Measurements from ENCODE around the gene USP10. TPM values are rescaled to one million over a fixed set of nuclear protein-coding genes. Genes with fewer than 3 reads are reported as not detected.
"Not testable (repeated sequence)": the region's sequence is repeated elsewhere in the genome, so short reads cannot be mapped to it uniquely, and the experiment has no call there.

USP10 gene
- total RNA-seq, 1 donor from 2014 or later, result 53.8 TPM

DNA sequence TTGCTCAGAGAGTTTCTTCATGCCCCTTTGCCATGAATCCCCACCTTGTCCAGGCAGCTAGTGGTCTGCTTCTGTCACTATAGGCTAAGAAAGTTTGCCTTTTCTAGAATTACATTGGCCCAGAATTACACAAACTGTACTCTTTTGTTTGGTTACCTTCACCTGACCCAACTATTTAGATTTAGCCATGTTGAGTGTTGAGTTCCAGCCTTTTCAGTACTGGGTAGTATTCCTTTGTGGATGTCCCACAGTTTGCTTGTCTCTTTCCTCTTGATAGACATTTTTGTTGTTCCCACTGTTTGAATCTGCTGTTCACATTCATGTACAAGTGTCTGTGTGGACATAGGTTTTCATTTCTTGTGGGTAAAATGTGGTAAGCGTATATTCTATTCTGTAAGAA, 22.3 kb downstream of the USP10 start:
- DNase-seq (ENCODE audit: low spot score), result no peak
- intact Hi-C loops (cut with DNase I), result no loop called here

DNA sequence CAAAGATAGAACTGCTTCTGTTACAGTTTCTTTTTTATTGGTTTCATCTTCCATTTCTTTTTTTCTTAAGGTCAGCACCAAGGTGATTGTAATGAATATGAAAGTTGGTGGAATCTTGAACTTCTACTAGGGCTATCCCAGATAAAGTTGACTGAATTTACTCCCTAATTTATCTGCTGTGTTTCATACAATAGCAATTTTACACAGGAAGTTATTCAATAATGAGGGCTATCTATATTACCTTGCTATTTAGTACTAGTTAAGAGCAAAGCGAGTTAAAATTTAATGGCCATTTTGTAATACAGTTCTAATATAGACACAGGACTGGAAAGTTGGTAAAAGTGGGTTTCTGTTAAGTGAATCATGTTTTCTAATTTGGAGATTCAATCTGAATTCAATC, 24.1 kb downstream of the USP10 start:
- no peak for DNase-seq (ENCODE audit: low spot score)
- intact Hi-C loops (cut with DNase I), result no loop called here

DNA sequence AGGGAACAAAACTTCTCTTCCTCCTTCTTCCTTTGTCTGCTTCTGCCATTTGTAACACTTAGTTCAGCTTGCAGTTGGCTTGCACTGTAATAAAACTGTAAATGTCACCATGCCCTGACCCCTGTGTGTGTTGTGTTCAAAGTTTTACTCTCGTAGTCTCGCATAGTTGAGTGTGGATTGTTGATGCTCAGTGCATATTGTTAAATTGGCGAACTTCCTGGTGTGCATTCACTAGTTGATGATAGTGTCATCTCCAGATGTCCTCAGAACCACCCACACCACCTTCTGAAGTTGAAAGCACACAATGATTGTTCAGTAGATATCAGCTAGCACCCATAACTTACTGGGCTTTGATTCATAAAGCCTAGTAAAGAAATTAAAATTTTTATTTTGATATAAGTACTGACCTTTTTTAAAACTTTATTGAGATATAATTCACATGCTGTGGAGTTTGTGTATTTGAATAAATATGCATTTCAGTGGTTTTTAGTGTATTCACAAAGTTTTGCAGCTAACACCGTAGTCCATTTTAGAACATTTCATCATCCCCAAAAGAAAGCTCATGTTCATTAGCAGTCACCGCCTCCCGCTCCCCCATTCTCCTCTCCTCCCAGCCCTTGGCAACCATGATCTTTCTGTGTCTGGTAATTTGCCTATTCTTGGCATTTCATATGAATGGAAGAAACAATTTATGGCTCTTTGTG, 25.0 kb downstream of the USP10 start:
- intact Hi-C loops (cut with DNase I), result no loop called here
- DNase-seq (ENCODE audit: low spot score), result no peak

DNA sequence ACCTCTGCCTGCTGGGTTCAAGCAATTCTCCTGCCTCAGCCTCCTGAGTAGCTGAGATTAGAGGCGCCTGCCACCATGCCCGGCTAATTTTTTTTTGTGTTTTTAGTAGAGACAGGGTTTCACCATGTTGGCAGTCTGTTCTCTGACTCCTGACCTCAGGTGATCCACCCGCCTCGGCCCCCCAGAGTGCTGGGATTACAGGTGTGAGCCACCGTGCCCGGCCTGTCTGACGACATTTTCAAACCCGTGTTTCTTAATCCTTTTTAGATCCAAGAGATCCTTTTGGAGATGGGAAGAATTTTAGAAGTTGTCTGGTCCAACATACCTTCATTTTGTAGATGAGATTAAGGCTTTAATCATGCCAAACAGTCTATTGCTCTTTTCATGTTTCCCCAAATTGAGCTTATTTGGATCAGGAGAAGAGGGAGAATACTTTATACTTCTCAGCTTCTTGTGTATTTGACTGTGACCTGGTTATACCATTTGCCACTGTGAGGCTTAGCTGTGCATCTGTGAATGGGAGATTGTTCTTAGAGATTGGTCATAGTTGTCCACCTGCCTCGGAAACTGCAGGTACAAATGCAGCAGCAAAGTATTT, 25.8 kb downstream of the USP10 start:
- intact Hi-C loops (cut with DNase I), result loop anchor here (1.0 to 2.0 kb wide), 3 partner anchors 53 to 215 kb away; no protein-coding TSS in a partner anchor
- no peak for DNase-seq (ENCODE audit: low spot score)

DNA sequence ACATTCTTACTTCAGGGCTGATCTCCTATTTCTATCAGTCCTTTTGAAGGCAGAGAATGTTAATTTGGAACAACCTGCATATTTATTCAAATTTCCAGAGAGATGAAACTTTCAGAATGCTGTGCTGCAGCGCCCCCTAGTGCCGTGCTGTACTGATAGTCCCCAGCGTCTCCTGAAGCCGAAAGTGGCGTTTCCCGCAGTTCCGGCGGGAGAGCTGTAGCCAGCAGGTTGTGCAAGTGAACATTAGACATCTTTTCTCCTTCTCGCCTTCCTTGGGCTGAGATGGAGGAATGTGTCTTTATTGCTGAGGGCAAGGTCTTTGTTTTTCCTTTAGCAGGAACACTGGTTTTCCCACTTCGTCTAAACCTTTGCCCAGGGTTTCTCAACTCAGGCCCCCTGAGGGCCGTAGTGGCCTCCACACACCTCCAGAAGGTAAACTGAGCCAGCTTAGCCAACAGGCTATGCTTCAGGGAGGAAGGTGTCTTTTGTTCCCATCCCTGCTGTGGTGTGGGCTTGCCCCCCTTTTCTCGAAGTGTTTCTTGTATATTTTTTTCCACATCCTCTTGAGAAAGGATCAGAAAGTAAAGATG, 26.4 kb downstream of the USP10 start:
- peak; percentile 93 for DNase-seq (ENCODE audit: low spot score)
- intact Hi-C loops (cut with DNase I), result loop anchor here (1.0 to 2.0 kb wide), 3 partner anchors 54 to 215 kb away; no protein-coding TSS in a partner anchor

DNA sequence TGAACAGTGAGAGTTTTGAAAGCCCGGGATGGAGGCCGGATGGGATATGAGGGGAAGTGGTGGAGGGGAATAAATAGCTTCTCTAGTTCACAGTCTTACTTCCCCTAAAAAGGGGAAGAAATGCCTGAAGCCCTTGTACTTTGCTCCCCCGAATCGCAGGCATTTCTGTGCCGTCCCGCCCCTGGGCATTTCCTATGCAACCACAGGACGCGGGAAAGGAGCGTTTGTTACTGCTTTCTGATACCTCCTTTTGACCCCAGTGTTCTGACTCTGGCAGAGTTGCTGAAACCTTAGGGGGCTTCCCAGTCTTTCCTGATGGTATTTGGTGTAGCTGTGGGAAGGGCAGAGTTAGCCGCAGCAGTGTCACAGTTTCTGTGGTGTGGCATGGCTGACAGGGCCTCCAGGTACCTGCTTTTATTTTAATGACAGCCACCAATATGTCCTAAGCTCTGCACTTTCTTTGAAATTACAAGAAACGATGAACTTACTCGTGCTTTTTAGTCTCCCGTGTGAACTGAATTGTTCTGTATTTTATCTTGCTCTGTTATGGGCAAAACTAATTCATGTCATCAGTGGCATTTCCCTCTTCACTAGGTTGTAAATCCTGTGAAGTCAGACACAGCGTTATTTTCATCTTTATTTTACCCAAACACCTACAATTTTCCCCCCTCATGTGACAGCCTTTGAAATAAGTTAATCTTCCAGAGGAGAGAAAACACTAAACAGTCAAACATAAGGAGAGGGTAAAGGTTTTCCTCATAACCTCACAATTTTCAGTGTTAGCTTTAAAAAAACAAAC, 27.1 kb downstream of the USP10 start:
- DNase-seq (ENCODE audit: low spot score), result no peak
- intact Hi-C loops (cut with DNase I), result loop anchor here (1.0 to 2.0 kb wide), 3 partner anchors 55 to 216 kb away; no protein-coding TSS in a partner anchor

DNA sequence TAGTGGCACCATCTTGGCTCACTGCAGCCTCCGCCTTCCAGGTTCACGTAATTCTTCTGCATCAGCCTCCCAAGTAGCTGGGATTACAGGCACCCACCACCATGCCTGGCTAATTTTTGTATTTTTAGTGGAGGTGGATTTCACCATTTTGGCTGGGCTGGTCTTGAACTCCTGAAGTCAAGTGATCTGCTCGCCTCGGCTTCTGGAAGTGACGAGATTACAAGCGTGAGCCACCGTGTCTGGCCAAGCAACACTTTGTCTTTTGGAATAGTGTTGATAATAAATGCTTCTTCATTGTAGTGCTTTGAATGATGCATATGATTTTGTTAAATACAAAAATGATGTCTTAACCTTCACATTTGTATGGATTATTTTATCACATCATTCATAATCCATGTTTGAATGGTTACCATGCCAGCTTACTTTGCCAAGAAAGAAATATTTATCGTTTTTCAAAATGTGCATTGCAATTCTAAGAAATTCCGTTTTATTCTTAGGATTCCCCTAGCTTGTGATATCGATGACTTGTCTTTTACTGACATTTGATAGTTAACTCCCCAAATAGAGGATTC, 29.1 kb downstream of the USP10 start:
- DNase-seq (ENCODE audit: low spot score), result no peak
- intact Hi-C loops (cut with DNase I), result no loop called here

DNA sequence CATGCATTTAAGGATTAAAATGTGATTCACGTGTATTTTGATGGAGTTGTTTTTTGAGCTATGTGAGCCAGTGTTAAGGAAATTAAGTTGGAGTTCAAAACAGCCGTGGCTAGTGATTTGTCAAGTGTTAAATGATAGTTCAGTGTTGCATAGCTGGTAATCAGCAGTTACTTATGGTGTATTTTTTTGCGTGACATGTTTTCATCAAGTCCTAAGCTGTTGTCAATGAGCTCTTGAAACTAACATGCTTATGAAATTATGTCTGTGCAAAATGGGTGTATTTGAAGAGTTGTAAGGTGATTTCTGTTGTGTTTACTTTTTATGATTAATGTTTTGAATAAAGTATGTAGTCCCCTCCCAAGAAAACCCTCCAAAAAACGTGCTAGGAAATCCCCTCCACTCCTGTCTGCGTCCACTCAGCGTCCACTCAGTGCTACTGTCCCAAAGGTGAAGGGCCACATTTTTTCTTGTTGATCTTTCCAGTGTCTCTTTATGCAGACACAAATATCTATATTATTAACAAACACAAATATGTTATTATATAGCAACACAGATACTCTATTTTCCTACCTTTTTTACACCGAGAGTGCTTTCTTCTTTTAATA, 30.0 kb downstream of the USP10 start:
- intact Hi-C loops (cut with DNase I), result no loop called here
- no peak for DNase-seq (ENCODE audit: low spot score)

DNA sequence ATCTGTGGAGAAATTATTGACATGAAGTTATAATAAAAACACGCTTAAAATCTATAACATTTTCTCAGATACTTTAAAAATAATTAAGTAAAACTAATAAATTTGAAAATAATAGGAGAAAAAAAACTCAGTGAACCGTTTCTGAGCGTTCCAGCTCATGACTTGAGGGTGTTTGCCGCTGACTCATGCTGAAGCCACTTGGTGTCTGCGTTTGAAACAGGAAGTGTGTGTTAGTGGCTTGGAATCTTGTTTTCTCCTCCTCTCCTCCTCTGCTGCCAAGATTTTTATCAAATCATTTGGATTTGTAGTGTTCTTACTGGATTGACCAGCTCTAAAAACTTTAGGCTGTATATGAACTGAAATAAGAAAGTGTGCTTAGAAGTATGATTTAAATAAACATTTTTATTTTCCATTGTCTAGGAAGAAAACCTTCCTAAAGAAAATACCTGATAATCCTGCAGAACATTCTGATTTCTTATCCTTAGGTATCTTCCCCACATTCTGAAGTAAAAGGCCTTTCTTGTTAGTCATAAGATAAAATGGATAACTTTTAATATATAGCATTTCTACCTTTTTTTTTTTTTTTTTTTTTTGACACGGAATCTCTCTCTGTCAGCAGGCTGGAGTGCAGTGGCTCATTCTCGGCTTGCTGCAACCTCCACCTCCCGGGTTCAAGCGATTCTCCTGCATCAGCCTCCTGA, 30.8 kb downstream of the USP10 start:
- intact Hi-C loops (cut with DNase I), result no loop called here
- DNase-seq (ENCODE audit: low spot score), result peak; percentile 82

DNA sequence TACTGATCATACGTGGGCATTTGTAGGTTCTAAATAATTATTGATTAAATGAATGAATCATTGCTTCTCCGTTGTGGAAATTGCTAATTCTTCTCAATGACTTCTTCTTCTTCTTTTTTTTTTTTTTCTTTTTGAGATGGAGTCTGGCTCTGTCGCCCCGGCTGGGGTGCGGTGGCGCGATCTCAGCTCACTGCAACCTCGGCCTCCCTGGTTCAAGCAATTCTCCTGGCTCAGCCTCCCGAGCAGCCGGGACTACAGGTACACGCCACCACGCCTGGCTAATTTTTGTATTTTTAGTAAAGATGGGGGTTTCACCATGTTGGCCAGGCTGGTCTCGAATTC, 32.5 kb downstream of the USP10 start:
- intact Hi-C loops (cut with DNase I); DNase-seq (ENCODE audit: low spot score): not testable (repeated sequence)

DNA sequence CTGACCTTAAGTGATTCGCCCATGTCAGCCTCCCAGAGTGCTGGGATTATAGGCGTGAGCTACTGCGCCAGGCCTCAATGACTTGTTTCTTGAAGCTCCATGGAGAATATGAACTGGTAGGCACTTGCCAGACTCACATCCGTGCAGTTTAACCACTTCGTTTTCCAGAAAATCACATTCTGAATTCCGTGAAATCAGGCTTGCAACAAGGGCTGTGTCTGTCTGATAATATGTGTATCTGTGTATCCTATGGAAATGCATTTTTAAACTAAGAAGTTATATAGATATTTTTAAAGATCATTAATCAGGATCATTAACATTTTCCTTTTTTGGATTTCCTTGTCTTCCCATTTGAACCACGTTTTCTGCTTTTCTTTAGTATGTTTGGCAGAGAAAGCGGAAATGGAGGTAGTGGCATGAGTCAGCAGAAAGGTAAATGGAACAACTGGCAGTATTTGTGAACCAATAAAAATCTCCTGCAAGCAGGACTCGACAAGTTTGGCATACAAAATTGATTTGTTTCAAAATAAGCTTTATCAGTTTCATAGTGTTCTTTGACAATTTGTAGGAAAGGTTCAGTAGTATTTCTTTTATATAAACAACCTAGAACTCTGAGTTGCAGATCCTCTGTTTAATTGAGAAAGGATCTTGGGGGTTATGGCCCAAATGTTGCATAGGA, 33.0 kb downstream of the USP10 start:
- intact Hi-C loops (cut with DNase I), result no loop called here
- DNase-seq (ENCODE audit: low spot score), result no peak

DNA sequence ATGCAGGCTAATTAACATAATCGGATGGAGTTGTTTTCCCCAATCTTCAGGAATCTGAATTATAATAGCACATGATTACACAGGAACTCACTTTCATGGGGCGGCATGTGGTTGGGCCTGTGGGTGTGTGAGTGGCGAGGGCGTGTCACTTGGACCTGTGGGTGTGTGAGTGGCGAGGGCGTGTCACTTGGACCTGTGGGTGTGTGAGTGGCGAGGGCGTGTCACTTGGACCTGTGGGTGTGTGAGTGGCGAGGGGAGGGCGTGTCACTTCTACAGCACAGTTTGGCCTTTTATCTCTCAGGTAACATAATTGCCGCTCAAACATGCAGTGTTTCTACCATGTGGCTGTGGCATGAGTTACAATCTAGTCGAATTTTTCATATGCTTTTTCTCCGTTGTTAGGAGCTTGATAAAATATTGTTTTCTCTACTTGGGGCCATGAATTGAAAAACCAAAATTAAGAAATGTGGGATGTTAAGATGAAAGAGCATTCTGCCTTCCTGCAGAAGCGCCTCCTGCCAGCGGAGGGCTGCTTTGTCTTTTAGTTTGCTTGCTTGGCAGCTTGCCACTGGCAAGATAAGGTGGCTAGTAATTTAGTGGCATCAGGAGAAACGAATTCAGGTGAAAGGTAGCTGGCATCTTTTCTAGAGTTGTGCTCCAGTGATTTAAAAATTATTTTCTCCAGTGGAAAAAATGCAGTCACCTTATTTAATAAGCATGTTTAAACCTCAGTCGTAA, 36.2 kb downstream of the USP10 start:
- intact Hi-C loops (cut with DNase I), result no loop called here
- DNase-seq (ENCODE audit: low spot score), result no peak

DNA sequence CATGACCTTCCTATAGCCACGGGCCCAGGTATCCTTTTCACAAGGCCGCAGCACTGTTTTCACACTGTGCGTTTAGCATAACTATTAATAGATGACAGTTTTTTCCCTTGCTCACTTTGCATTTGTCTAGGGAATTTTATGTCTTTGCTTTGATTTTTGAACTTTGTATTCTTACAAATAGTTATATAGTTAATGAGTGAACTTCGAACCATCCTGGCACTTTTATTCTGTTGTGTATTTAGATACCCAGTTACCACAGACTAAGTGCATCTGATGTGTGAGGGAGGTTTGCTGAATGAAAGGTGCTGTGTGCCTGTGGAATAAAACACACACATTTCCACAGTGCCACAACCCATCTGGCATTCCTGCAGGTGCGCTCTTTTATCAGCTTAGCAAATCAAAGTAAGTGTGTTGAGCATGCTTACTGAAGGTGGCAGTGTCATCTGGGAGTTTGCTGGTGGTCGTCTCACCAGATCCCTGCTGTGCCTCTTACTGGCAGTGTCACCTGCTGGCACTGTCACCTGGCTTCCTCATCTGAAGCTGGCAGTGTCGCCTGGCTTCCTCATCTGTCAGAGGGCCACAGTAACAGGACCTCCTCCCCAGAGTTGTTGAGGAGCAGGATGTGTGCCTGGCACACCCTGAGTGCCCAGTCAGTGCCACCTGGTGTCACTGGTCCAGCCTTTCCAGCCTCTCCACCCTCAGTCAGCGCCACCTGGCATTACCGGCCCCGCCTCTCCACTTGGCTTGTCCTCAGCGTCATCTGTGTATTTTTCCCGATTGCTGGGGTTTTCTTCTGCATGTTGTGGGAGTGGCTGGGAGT, 37.6 kb downstream of the USP10 start:
- no peak for DNase-seq (ENCODE audit: low spot score)
- intact Hi-C loops (cut with DNase I), result no loop called here

DNA sequence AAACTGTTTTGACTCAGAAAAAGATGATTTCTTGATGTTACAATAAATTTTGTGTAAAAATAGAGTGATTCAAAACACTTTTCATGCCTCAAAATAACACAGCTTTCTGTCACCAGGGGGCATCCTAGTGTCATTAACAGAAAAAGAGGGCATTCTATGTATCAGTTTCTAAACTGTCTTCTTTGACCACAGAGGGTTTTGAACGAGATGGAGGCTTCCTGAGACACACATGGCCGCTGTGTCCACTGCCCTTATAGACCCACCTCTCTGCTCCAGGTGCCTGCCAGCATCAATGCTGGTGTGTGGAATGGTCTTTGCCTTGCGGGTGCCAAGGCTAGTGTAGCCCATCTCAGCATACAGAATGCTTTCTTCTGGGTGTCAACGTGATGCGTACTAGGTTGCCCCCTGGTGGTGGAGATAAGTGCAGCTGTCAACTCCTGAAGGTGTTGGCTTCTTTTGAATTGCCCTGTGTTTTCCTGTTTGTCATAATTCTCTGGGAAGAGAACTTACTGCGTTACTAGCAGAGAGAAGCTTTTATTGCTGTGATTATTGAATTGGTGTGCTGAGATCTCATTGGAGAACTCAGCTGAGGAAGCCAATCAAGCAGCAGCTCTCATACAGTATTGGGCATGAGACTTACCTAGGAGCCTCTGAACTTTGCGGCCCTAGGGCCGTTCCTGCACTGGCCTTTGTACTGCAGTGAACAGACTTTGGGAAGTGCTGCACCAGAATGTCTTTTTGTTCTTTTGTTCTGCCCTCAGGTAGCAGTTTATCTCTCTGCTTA, 38.6 kb downstream of the USP10 start:
- peak; percentile 82 for DNase-seq (ENCODE audit: low spot score)
- intact Hi-C loops (cut with DNase I), result no loop called here

DNA sequence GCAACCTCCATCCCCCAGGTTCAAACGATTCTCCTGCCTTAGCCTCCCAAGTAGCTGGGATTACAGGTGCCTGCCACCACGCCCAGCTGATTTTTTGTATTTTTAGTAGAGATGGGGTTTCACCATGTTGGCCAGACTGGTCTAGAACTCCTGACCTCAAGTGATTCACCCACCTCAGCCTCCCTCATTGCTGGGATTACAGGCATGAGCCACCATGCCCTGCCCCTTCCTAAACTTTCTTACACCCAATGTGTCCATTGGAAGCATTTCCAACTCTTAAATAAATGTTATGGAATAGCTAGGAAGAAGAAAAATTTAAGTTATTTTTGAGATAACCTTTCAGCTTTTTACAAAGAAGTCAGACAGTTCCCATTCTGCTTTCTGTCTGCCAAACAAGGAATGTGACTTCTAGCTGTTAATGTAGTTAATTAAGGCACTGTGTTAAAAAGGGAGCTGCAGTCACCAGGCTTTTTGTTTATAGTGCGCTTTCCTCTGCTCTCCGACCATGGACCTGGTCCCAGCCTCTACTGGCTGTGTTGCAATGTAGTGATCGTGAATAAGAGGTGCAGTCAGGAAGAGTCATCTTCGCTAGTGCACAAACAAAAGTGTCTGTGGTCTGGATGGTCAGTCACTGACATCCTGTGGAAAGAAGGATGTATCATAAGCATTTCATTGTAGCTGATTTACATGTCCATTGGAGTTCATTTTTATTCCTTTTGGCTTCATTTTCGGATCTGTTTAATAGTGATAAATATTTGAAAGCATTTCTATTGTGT, 39.7 kb downstream of the USP10 start:
- DNase-seq (ENCODE audit: low spot score), result no peak
- intact Hi-C loops (cut with DNase I), result no loop called here

Data from cardiac septum (tissue), 1 donor.